SU-DHL-6 (cell line): ENCODE results near the gene PRM1.

ENCODE experiments used
- H2AFZ ChIP-seq: fragments of 200-600 bp; sonication (generic); 2 replicates; pipeline ENCODE4 v1.6.1; 2014; ENCODE audit warnings: low read depth, mild to moderate bottlenecking, moderate library complexity, mixed read lengths, antibody characterized with exemption, low read length; ENCODE audit not compliant: severe bottlenecking
- H3F3A ChIP-seq: fragments of 200-600 bp; shearing (Covaris generic); 2 replicates; pipeline ENCODE4 v1.6.0; 2016; ENCODE audit warnings: antibody characterized with exemption, mild to moderate bottlenecking; ENCODE audit not compliant: insufficient read depth
- H3K27ac ChIP-seq: fragments of 200-600 bp; sonication (generic); 2 replicates; pipeline ENCODE4 v1.5.1; 2016; ENCODE audit warnings: low read depth, mild to moderate bottlenecking, low read length, moderate library complexity, mixed read lengths
- H3K27me3 ChIP-seq: fragments of 200-600 bp; sonication (generic), shearing (Covaris generic); 2 replicates; pipeline ENCODE4 v1.6.0; 2014; ENCODE audit warnings: mild to moderate bottlenecking, low read length
- H3K36me3 ChIP-seq: fragments of 200-600 bp; sonication (generic); 2 replicates; pipeline ENCODE4 v1.6.1; 2014; ENCODE audit warnings: mild to moderate bottlenecking, low read length, mixed read lengths
- H3K4me2 ChIP-seq: fragments of 300-600, 200-600 bp; shearing (Covaris generic), sonication (generic); 2 replicates; pipeline ENCODE4 v1.6.0; 2014; ENCODE audit warnings: low read length, low read depth, mild to moderate bottlenecking; ENCODE audit not compliant: poor library complexity, severe bottlenecking
- H3K4me3 ChIP-seq: fragments of 200-600 bp; sonication (generic); 2 replicates; pipeline ENCODE4 v1.5.1; 2014; ENCODE audit warnings: antibody characterized with exemption, low read length, mild to moderate bottlenecking, mixed read lengths; ENCODE audit not compliant: insufficient read depth, poor library complexity, severe bottlenecking
- H3K79me2 ChIP-seq: fragments of 200-600 bp; sonication (generic); 2 replicates; pipeline ENCODE4 v1.6.1; 2014; ENCODE audit warnings: mild to moderate bottlenecking, low read length, moderate library complexity; ENCODE audit not compliant: insufficient read depth
- H3K9ac ChIP-seq: fragments of 200-600 bp; sonication (generic); 2 replicates; pipeline ENCODE4 v1.7.0; 2014; ENCODE audit warnings: mild to moderate bottlenecking, low read length
- H3K9me2 ChIP-seq: fragments of 200-600 bp; sonication (generic); replicated peaks from 2 replicates; pipeline ENCODE4 v1.6.1; 2014; ENCODE audit warnings: low read length; ENCODE audit not compliant: insufficient read depth
- H3K9me3 ChIP-seq: fragments of 200-600 bp; sonication (generic); 2 replicates; pipeline ENCODE4 v1.6.1; 2014; ENCODE audit warnings: low read length, mixed read lengths; ENCODE audit not compliant: insufficient read depth
- H4K20me1 ChIP-seq: fragments of 200-600 bp; sonication (generic); 2 replicates; pipeline ENCODE4 v1.6.1; 2014; ENCODE audit warnings: low read depth, mild to moderate bottlenecking, antibody characterized with exemption, low read length, moderate library complexity, mixed read lengths
- EZH2phosphoT487 ChIP-seq: fragments of 200-600 bp; sonication (generic), shearing (Covaris generic); conservative IDR thresholded peaks from 2 replicates; pipeline ENCODE4 v1.6.1; 2018; ENCODE audit warnings: mild to moderate bottlenecking, antibody characterized with exemption, low read length, moderate library complexity, mixed read lengths
- TF ChIP-seq, protein P1 (sequence below): fragments of 200-600 bp; sonication (generic); IDR thresholded peaks from one replicate; pipeline ENCODE4 v1.5.1; 2017; ENCODE audit warnings: antibody characterized with exemption, mild to moderate bottlenecking, low read length, moderate library complexity; ENCODE audit not compliant: insufficient read depth, poor library complexity, severe bottlenecking

PRM1 gene

DNA sequence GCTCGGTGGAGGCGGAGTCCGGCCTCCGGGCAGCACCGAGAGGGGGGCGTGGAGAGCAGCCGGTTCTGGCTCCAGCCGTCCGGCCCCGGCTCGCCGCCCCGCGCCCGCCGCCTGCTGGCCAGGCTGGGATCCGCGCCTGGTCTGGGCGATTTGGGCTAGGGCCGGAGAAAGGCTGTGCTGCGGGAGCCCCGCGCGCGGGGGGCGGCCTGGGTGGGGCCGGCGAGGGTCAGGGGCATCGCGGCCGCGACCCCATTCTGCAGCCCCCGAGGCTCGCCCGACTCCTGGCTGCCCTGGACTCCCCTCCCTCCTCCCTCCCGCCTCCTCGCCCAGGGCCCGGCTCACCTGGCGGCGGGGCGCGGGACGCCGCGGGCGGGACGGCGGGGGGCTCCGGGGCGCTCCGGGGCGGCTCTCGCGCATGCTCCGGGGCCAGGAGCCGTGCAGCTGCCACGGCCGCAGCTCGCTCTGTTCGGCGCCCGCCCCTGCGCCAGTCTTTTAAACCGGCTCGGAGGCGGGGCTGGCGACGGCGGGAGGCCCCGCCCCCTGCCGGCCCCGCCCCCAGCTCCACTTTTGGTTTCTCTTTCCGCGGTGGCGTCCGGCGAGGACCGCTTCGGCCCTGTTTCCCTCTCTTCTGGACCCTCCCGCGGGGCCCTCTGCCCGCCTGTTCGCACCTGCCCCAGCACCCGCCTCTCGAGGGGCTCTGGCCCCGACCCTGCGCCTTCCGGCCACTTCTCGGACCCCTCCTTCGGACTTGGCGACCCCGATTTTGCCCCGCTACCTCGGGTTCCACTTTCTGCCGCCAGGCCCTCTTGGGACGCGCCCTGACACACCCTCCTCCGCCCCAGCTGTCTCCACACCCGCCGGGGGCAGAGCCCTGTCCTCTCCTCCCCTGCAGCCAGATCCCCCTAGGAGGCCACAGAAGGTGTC lies 25.1 kb downstream of the PRM1 start, which contains the start of gene SOCS1:
TSS of gene SOCS1 (minus strand) at position 468 of the 924 bp plus-strand sequence. CDS start 726 bp downstream, outside the sequence.
- H3K27me3 ChIP-seq: no peaks in the 10 kb centered on the region
- H3K9me3 ChIP-seq: no peaks in the 10 kb centered on the region
- peak within 1 kb of the TSS; percentile 79 for H2AFZ ChIP-seq

DNA sequence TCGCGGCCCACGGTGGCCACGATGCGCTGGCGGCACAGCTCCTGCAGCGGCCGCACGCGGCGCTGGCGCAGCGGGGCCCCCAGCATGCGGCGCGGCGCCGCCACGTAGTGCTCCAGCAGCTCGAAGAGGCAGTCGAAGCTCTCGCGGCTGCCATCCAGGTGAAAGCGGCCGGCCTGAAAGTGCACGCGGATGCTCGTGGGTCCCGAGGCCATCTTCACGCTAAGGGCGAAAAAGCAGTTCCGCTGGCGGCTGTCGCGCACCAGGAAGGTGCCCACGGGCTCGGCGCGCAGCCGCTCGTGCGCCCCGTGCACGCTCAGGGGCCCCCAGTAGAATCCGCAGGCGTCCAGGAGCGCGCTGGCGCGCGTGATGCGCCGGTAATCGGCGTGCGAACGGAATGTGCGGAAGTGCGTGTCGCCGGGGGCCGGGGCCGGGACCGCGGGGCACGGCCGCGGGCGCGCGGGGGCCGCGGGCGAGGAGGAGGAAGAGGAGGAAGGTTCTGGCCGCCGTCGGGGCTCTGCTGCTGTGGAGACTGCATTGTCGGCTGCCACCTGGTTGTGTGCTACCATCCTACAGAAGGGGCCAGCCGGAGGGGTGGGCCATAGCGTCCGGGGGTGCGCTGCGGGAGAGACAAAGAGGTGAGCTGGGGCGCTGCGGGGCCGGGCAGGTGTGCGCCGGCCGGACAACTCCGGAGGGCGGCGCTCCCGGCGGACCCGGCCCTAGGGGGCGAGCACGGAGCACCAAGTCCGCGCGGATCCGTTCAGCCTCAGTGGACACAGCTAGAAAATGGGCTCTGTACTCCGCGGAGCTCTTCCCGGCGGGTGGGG lies 26.0 kb downstream of the PRM1 start:
- Histone ChIP-seq H3K9me3 (no peaks in the 10 kb centered on the region), H3K27me3 (no peaks in the 10 kb centered on the region), H3K27ac (peak overlapping the region; percentile 67), H3K36me3 (no peaks in the 10 kb centered on the region), H3F3A (peaks cover 13% of the 10 kb centered on the region), H2AFZ (no peak overlapping the region), H3K79me2 (no peaks in the 10 kb centered on the region), H4K20me1 (no peaks in the 10 kb centered on the region), H3K4me2 (peak overlapping the region; percentile 80), H3K9me2 (no peaks in the 10 kb centered on the region), H3K4me3 (peak overlapping the region; percentile 57), H3K9ac (peak overlapping the region; percentile 65)
- no peak for TF ChIP-seq EZH2phosphoT487
- TF ChIP-seq, protein P1, sequence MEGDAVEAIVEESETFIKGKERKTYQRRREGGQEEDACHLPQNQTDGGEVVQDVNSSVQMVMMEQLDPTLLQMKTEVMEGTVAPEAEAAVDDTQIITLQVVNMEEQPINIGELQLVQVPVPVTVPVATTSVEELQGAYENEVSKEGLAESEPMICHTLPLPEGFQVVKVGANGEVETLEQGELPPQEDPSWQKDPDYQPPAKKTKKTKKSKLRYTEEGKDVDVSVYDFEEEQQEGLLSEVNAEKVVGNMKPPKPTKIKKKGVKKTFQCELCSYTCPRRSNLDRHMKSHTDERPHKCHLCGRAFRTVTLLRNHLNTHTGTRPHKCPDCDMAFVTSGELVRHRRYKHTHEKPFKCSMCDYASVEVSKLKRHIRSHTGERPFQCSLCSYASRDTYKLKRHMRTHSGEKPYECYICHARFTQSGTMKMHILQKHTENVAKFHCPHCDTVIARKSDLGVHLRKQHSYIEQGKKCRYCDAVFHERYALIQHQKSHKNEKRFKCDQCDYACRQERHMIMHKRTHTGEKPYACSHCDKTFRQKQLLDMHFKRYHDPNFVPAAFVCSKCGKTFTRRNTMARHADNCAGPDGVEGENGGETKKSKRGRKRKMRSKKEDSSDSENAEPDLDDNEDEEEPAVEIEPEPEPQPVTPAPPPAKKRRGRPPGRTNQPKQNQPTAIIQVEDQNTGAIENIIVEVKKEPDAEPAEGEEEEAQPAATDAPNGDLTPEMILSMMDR: no peak

More for the DNA sequence above, 25.1 kb downstream of the PRM1 start, which contains the start of gene SOCS1:
- Histone ChIP-seq H4K20me1 (no peaks in the 10 kb centered on the region), H3K27ac (peak within 1 kb of the TSS; percentile 67), H3K4me2 (peak within 1 kb of the TSS; percentile 80), H3K9me2 (no peaks in the 10 kb centered on the region), H3K4me3 (peak within 1 kb of the TSS; percentile 74), H3K36me3 (no peaks in the 10 kb centered on the region), H3K9ac (peak within 1 kb of the TSS; percentile 65), H3F3A (peaks cover 13% of the 10 kb centered on the region), H3K79me2 (no peaks in the 10 kb centered on the region)
- TF ChIP-seq, protein P1: peak; percentile 62
- TF ChIP-seq EZH2phosphoT487: no peak

DNA sequence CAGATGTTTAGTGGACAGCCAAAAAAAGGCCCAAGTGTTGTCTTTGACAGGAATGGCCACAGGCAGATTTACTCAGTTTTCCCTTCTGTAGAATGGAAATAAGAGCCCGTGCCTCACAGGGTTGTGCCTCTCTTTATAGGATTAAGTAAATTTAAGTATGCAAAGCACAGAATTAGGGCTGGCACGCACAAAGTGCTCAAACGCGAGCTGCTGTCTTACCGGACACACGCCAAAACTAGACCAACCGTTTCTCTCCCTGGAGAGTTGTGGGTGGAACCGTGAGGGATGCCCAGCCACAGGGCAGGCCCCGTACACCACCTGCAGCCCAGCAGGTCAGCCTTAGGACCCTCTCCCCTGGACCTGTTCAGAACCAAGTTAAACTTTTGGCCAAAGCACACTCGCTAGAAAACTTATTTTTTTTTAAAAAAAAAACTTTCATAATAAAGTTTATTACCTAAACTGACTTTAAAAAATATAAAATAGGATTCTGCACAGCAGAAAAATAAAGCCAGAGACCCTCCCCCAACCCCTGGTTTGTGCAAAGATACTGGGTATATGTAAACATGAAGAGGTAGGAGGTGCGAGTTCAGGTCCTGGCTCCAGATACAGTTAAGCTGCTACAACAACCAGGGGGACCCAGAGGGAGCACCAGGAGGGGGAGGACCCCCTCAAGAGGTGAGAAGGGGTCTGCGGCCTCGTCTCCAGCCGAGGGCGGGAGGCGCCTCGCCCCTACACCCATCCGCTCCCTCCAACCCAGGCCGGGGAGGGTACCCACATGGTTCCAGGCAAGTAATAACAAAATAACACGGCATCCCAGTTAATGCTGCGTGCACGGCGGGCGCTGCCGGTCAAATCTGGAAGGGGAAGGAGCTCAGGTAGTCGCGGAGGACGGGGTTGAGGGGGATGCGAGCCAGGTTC lies 26.9 kb downstream of the PRM1 start:
- Histone ChIP-seq H3K27me3 (no peaks in the 10 kb centered on the region), H3K9me3 (no peaks in the 10 kb centered on the region), H3K9ac (peak overlapping the region; percentile 65), H3K79me2 (no peaks in the 10 kb centered on the region), H2AFZ (no peak overlapping the region), H3K4me2 (peak overlapping the region; percentile 80), H3K36me3 (no peaks in the 10 kb centered on the region), H3K4me3 (peak overlapping the region; percentile 57), H3F3A (peaks cover 13% of the 10 kb centered on the region), H3K9me2 (no peaks in the 10 kb centered on the region), H3K27ac (peak overlapping the region; percentile 67), H4K20me1 (no peaks in the 10 kb centered on the region)
- TF ChIP-seq, protein P1: no peak
- TF ChIP-seq EZH2phosphoT487: no peak
